ENCODE data around the gene ABHD17A. TPM values are rescaled to one million over a fixed set of nuclear protein-coding genes. Genes with fewer than 3 reads are reported as not detected.
"Not testable (repeated sequence)": the region's sequence is repeated elsewhere in the genome, so short reads cannot be mapped to it uniquely, and the experiment has no call there.

ABHD17A gene
- 61.1 TPM for total RNA-seq
- long read RNA-seq, full-length matches to known transcripts: 151 of 223 reads
- long read RNA-seq, partial matches to known transcripts: 57 of 223 reads
- long read RNA-seq, other reads (novel, unspliced or antisense): 15 of 223 reads

- intact Hi-C loops (cut with DNase I): not testable (repeated sequence)
Observed at GRCh38 chr19:1885398-1886119, at the start of gene ABHD17A. Gene ABHD17A, minus strand, starts transcription at chr19:1885496. Its CDS starts 3,930 bp downstream, at chr19:1881566.

GRCh38 chr19:1933942-1934341, 48.6 kb upstream of the ABHD17A start:
- DNase-seq (ENCODE audit: low spot score): no peak
- intact Hi-C loops (cut with DNase I): no loop called here

More at GRCh38 chr19:1885398-1886119, at the start of gene ABHD17A:
- peak; percentile 98 for DNase-seq (ENCODE audit: low spot score)

- intact Hi-C loops (cut with DNase I): no loop called here
Observed at GRCh38 chr19:1933244-1933643, 47.9 kb upstream of the ABHD17A start.

GRCh38 chr19:1932395-1932794, 47.1 kb upstream of the ABHD17A start:
- intact Hi-C loops (cut with DNase I): no loop called here
- no peak for DNase-seq (ENCODE audit: low spot score)

More at GRCh38 chr19:1933244-1933643, 47.9 kb upstream of the ABHD17A start:
- no peak for DNase-seq (ENCODE audit: low spot score)

GRCh38 chr19:1931445-1931844, 46.1 kb upstream of the ABHD17A start:
- no peak for DNase-seq (ENCODE audit: low spot score)
- intact Hi-C loops (cut with DNase I): no loop called here

- DNase-seq (ENCODE audit: low spot score): peak; percentile 92
- intact Hi-C loops (cut with DNase I): loop anchor here (1.0 to 5.0 kb wide), 2 partner anchors 88 to 140 kb away; partner anchors contain the start of gene BTBD2
Observed at GRCh38 chr19:1929021-1929742, 43.9 kb upstream of the ABHD17A start.

GRCh38 chr19:1925544-1925943, 40.2 kb upstream of the ABHD17A start:
- intact Hi-C loops (cut with DNase I): loop anchor here (5.0 kb wide), 1 partner anchor 92 kb away; the partner anchor contains the start of gene BTBD2
- no peak for DNase-seq (ENCODE audit: low spot score)

GRCh38 chr19:1924320-1924961, 39.1 kb upstream of the ABHD17A start:
- intact Hi-C loops (cut with DNase I): no loop called here
- DNase-seq (ENCODE audit: low spot score): no peak

GRCh38 chr19:1923319-1923718, 38.0 kb upstream of the ABHD17A start:
- no peak for DNase-seq (ENCODE audit: low spot score)
- intact Hi-C loops (cut with DNase I): no loop called here

- intact Hi-C loops (cut with DNase I): no loop called here
- no peak for DNase-seq (ENCODE audit: low spot score)
Observed at GRCh38 chr19:1922803-1923202, 37.5 kb upstream of the ABHD17A start.

- intact Hi-C loops (cut with DNase I): no loop called here
- no peak for DNase-seq (ENCODE audit: low spot score)
Observed at GRCh38 chr19:1921825-1922224, 36.5 kb upstream of the ABHD17A start.

- DNase-seq (ENCODE audit: low spot score): no peak
- intact Hi-C loops (cut with DNase I): no loop called here
Observed at GRCh38 chr19:1921326-1921725, 36.0 kb upstream of the ABHD17A start.

- intact Hi-C loops (cut with DNase I): no loop called here
Observed at GRCh38 chr19:1920644-1921043, 35.3 kb upstream of the ABHD17A start.

GRCh38 chr19:1918975-1919374, 33.7 kb upstream of the ABHD17A start:
- intact Hi-C loops (cut with DNase I): no loop called here
- DNase-seq (ENCODE audit: low spot score): no peak

More at GRCh38 chr19:1920644-1921043, 35.3 kb upstream of the ABHD17A start:
- no peak for DNase-seq (ENCODE audit: low spot score)

GRCh38 chr19:1917926-1918325, 32.6 kb upstream of the ABHD17A start:
- no peak for DNase-seq (ENCODE audit: low spot score)
- intact Hi-C loops (cut with DNase I): no loop called here

- DNase-seq (ENCODE audit: low spot score): no peak
- intact Hi-C loops (cut with DNase I): no loop called here
Observed at GRCh38 chr19:1917146-1917545, 31.9 kb upstream of the ABHD17A start.

GRCh38 chr19:1914826-1915341, 29.6 kb upstream of the ABHD17A start:
- no peak for DNase-seq (ENCODE audit: low spot score)

GRCh38 chr19:1913781-1914577, 28.7 kb upstream of the ABHD17A start:
- intact Hi-C loops (cut with DNase I): no loop called here
- DNase-seq (ENCODE audit: low spot score): no peak

More at GRCh38 chr19:1914826-1915341, 29.6 kb upstream of the ABHD17A start:
- intact Hi-C loops (cut with DNase I): no loop called here

Measured in cardiac septum (tissue), 1 donor.